ENCODE measurements around the gene SMIM32. TPM values are rescaled to one million over a fixed set of nuclear protein-coding genes. Genes with fewer than 3 reads are reported as not detected.
A peak's percentile ranks its signal among the peaks of the same experiment; 100 is the strongest.

SMIM32 gene
- total RNA-seq, 1 donor, result not detected

DNA sequence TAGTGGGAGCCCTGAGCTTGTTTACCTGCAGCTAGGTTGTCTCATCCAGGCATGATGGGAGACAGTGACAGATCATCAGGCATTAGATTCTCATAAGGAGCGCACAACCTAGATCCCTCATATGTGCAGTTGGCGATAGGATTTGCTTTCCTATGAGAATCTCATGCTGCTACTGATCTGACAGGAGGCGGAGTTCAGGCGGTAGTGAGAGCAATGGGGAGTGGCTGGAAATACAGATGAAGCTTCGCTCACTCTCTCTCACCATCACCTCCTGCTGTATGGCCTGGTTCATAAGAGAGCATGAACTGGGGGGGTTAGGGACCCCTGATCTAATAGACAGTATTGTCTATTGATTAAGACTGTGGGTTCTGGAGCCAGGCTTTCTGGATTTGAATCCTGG is 35.4 kb downstream of the SMIM32 start:
- TF ChIP-seq, protein P1, sequence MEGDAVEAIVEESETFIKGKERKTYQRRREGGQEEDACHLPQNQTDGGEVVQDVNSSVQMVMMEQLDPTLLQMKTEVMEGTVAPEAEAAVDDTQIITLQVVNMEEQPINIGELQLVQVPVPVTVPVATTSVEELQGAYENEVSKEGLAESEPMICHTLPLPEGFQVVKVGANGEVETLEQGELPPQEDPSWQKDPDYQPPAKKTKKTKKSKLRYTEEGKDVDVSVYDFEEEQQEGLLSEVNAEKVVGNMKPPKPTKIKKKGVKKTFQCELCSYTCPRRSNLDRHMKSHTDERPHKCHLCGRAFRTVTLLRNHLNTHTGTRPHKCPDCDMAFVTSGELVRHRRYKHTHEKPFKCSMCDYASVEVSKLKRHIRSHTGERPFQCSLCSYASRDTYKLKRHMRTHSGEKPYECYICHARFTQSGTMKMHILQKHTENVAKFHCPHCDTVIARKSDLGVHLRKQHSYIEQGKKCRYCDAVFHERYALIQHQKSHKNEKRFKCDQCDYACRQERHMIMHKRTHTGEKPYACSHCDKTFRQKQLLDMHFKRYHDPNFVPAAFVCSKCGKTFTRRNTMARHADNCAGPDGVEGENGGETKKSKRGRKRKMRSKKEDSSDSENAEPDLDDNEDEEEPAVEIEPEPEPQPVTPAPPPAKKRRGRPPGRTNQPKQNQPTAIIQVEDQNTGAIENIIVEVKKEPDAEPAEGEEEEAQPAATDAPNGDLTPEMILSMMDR (IDR thresholded peaks at IDR 0.05; ENCODE audit: insufficient read depth, low read depth, low read length), result no peak
- no peak for DNase-seq (ENCODE audit: low read depth)
- no peak overlapping the region for H3K4me3 ChIP-seq (ENCODE audit: low read depth, low read length)

DNA sequence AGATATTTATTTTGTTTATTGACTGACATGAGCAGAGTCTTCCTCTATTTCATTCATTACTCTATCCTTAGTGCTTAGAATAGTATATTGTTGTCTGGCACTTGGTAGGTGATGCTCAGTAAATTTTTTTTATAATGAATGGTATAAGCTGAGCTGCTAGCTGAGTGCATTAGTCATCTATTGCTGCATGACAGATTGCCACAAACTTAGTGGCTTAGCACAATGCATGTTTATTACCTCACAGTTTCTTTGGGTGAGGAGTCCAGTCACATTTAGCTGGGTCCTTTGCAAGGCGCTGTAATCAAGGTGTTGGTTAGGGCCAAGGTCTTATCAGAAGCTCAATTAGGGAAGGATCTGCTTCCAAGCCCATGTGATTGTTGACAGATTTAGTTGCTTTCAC is 37.2 kb downstream of the SMIM32 start:
- DNase-seq (ENCODE audit: low read depth), result no peak
- no peak overlapping the region for H3K4me3 ChIP-seq (ENCODE audit: low read depth, low read length)
- TF ChIP-seq, protein P1 (IDR thresholded peaks at IDR 0.05; ENCODE audit: insufficient read depth, low read depth, low read length), result no peak

GRCh38 chr5:136155078-136155477 is 37.9 kb downstream of the SMIM32 start:
- TF ChIP-seq, protein P1 (IDR thresholded peaks at IDR 0.05; ENCODE audit: insufficient read depth, low read depth, low read length), result no peak
- no peak for DNase-seq (ENCODE audit: low read depth)
- H3K4me3 ChIP-seq (ENCODE audit: low read depth, low read length), result no peak overlapping the region

DNA sequence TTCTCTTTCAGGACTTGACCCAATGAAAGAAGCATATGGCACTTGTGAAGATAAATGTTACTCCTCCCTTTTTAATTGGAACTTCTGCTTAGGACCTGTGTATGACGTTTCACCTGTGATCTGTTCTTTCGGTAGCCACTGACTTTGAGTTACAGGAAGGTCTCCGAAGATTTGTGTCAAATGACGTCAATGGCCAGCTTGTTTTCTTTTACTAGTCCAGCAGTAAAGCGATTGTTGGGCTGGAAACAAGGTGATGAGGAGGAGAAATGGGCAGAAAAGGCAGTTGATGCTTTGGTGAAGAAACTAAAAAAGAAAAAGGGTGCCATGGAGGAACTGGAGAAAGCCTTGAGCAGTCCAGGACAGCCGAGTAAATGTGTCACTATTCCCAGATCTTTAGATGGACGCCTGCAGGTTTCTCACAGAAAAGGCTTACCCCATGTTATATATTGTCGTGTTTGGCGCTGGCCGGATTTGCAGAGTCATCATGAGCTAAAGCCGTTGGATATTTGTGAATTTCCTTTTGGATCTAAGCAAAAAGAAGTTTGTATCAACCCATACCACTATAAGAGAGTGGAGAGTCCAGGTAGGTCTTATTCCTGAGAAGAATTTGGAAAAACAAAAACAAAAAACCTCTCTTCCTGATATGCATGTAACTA is 39.3 kb downstream of the SMIM32 start:
- no peak for DNase-seq (ENCODE audit: low read depth)
- TF ChIP-seq, protein P1 (IDR thresholded peaks at IDR 0.05; ENCODE audit: insufficient read depth, low read depth, low read length), result no peak
- H3K4me3 ChIP-seq (ENCODE audit: low read depth, low read length), result no peak overlapping the region

DNA sequence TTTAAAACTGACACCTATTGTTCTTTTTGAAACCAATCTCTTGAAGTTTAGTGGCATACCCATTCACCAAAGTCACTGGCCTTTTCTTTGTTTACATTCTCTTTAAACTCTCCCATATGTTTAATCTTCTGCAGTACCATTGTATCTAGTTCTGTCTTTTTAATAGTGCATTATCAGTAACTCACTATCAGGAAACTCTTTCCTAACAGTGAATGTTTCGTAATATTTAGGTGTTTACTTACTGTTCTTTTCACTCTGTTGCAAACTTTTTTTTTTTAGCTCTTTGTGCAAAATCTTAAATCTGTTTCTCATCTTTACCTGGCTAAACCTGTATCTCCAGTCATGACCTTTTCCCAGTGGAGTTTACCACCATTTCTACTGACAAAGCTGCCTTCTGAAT is 43.1 kb downstream of the SMIM32 start:
- peak; percentile 26 for DNase-seq (ENCODE audit: low read depth)
- H3K4me3 ChIP-seq (ENCODE audit: low read depth, low read length), result no peak overlapping the region
- TF ChIP-seq, protein P1 (IDR thresholded peaks at IDR 0.05; ENCODE audit: insufficient read depth, low read depth, low read length), result no peak

GRCh38 chr5:136147632-136148031 is 45.3 kb downstream of the SMIM32 start:
- DNase-seq (ENCODE audit: low read depth), result no peak
- TF ChIP-seq, protein P1 (IDR thresholded peaks at IDR 0.05; ENCODE audit: insufficient read depth, low read depth, low read length), result no peak
- no peak overlapping the region for H3K4me3 ChIP-seq (ENCODE audit: low read depth, low read length)

DNA sequence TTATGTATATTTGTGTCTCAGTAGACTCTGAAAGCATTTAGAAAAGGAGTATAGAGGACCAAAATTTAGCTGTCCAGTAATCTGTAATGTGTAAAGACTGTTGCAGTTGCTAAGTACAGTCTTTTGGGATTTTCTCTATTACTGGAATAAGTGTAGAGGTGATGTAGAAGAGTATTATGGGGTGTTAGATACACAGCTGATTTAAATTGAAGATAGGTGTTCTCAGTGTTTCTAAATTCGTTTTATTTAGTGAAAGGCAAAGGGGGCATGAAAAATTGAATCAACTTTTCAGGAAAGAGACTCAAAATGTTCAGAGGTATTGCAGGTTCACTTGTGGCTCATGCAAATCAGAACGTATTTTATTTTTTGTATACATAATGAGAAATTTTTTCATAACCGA is 46.8 kb downstream of the SMIM32 start:
- DNase-seq (ENCODE audit: low read depth), result no peak
- H3K4me3 ChIP-seq (ENCODE audit: low read depth, low read length), result no peak overlapping the region
- TF ChIP-seq, protein P1 (IDR thresholded peaks at IDR 0.05; ENCODE audit: insufficient read depth, low read depth, low read length), result no peak
